ENCODE data around the gene TBX21. TPM values are rescaled to one million over a fixed set of nuclear protein-coding genes. Genes with fewer than 3 reads are reported as not detected.

The TBX21 gene, protein sequence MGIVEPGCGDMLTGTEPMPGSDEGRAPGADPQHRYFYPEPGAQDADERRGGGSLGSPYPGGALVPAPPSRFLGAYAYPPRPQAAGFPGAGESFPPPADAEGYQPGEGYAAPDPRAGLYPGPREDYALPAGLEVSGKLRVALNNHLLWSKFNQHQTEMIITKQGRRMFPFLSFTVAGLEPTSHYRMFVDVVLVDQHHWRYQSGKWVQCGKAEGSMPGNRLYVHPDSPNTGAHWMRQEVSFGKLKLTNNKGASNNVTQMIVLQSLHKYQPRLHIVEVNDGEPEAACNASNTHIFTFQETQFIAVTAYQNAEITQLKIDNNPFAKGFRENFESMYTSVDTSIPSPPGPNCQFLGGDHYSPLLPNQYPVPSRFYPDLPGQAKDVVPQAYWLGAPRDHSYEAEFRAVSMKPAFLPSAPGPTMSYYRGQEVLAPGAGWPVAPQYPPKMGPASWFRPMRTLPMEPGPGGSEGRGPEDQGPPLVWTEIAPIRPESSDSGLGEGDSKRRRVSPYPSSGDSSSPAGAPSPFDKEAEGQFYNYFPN
- total RNA-seq (2021; ENCODE audit: unreplicated experiment) = 0.20 TPM
- not detected in 2 replicates for polyA plus RNA-seq (2012)
- percentile 19 among the genes with signal in this experiment for Bru-seq, nascent RNA
- percentile 10 among the genes with signal in this experiment for BruChase-seq, experiment 1, labeled RNA remaining after a 6-hour chase
- percentile 9 among the genes with signal in this experiment for BruChase-seq, experiment 2, labeled RNA remaining after a 2-hour chase
- long read RNA-seq = 0 reads

DNA sequence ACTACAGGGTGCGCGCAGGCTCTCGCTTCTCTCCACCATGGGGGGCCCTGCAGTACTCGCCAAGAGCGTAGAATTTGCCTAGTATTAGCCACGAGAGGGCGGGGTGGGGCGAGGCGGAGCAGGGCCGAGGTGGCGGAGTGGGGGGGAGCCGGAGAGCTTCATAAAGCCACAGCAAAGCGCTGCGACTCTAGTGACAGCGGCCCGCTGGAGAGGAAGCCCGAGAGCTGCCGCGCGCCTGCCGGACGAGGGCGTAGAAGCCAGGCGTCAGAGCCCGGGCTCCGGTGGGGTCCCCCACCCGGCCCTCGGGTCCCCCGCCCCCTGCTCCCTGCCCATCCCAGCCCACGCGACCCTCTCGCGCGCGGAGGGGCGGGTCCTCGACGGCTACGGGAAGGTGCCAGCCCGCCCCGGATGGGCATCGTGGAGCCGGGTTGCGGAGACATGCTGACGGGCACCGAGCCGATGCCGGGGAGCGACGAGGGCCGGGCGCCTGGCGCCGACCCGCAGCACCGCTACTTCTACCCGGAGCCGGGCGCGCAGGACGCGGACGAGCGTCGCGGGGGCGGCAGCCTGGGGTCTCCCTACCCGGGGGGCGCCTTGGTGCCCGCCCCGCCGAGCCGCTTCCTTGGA is at the start of gene TBX21:
Gene TBX21, plus strand, starts transcription at position 190 of the 627 bp plus-strand sequence. Its CDS starts 219 bp downstream, at position 409.
- no peak within 1 kb of the TSS for H3K9ac ChIP-seq (ENCODE audit: low read length)
- ATAC-seq (peak; percentile 97), DNase-seq (ENCODE audit: low read depth, low spot score) (peak; percentile 44)
- H2AFZ ChIP-seq (ENCODE audit: low read depth, low read length, poor library complexity, severe bottlenecking) = peak within 1 kb of the TSS; percentile 61
- H3K9me2 ChIP-seq (ENCODE audit: insufficient read depth) = no peaks in the 10 kb centered on the region
- no peaks in the 10 kb centered on the region for H4K20me1 ChIP-seq (ENCODE audit: insufficient read depth)
- no peaks in the 10 kb centered on the region for H3K79me2 ChIP-seq (ENCODE audit: insufficient read depth, low read length)
- BruUV-seq (replicated peaks) = no TSS peak
- H3K9me3 ChIP-seq (ENCODE audit: control insufficient read depth in 1 of 2, insufficient read depth in 1 of 2, low read depth in 1 of 2, low read length in 2 of 2) = no peaks in the 10 kb centered on the region
- RAD21 ChIA-PET (ENCODE audit: low non-redundant PET in 1 of 2, low total read pairs in 2 of 2, uncharacterized antibody in 2 of 2, unreplicated experiment in 2 of 2) = no interaction called here
- intact Hi-C loops (cut with micrococcal nuclease) = loop anchor here (5.0 kb wide), 1 partner anchor 69 kb away; no protein-coding TSS in a partner anchor
- POLR2A ChIA-PET = no interaction called here
- H3K27ac ChIP-seq (ENCODE audit: low read depth, low read length) = no peak within 1 kb of the TSS
- H3K4me3 ChIP-seq (replicated peaks in 1 of 2; ENCODE audit: low read depth in 1 of 2, low read length in 2 of 2) = peak within 1 kb of the TSS in 1 of 2 experiments; percentile 19; a peak in 1 of 4 replicates
- no peak for TF ChIP-seq ZNF274 (IDR thresholded peaks at IDR 0.05; ENCODE audit: low read depth, low read length)
- TF ChIP-seq POLR2A (IDR thresholded peaks at IDR 0.05; ENCODE audit: borderline replicate concordance, extremely low read depth, insufficient read depth, insufficient read length) = no peak
- TF ChIP-seq, protein P1, sequence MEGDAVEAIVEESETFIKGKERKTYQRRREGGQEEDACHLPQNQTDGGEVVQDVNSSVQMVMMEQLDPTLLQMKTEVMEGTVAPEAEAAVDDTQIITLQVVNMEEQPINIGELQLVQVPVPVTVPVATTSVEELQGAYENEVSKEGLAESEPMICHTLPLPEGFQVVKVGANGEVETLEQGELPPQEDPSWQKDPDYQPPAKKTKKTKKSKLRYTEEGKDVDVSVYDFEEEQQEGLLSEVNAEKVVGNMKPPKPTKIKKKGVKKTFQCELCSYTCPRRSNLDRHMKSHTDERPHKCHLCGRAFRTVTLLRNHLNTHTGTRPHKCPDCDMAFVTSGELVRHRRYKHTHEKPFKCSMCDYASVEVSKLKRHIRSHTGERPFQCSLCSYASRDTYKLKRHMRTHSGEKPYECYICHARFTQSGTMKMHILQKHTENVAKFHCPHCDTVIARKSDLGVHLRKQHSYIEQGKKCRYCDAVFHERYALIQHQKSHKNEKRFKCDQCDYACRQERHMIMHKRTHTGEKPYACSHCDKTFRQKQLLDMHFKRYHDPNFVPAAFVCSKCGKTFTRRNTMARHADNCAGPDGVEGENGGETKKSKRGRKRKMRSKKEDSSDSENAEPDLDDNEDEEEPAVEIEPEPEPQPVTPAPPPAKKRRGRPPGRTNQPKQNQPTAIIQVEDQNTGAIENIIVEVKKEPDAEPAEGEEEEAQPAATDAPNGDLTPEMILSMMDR (IDR thresholded peaks at IDR 0.05 in 2 of 3, conservative IDR thresholded peaks at IDR 0.05 in 1 of 3; ENCODE audit: borderline replicate concordance in 1 of 3, insufficient read depth in 1 of 3, low read depth in 2 of 3, low read length in 2 of 3) = peak; percentile 41 to 49 (median 49); a peak in 4 of 6 replicates
- no peak for TF ChIP-seq SIN3A (IDR thresholded peaks at IDR 0.05; ENCODE audit: low read depth)
- no peak for TF ChIP-seq ELF1 (IDR thresholded peaks at IDR 0.05; ENCODE audit: borderline replicate concordance, low read depth)
- TF ChIP-seq EGR1 (IDR thresholded peaks at IDR 0.05; ENCODE audit: low read depth) = no peak
- TF ChIP-seq, protein P2, sequence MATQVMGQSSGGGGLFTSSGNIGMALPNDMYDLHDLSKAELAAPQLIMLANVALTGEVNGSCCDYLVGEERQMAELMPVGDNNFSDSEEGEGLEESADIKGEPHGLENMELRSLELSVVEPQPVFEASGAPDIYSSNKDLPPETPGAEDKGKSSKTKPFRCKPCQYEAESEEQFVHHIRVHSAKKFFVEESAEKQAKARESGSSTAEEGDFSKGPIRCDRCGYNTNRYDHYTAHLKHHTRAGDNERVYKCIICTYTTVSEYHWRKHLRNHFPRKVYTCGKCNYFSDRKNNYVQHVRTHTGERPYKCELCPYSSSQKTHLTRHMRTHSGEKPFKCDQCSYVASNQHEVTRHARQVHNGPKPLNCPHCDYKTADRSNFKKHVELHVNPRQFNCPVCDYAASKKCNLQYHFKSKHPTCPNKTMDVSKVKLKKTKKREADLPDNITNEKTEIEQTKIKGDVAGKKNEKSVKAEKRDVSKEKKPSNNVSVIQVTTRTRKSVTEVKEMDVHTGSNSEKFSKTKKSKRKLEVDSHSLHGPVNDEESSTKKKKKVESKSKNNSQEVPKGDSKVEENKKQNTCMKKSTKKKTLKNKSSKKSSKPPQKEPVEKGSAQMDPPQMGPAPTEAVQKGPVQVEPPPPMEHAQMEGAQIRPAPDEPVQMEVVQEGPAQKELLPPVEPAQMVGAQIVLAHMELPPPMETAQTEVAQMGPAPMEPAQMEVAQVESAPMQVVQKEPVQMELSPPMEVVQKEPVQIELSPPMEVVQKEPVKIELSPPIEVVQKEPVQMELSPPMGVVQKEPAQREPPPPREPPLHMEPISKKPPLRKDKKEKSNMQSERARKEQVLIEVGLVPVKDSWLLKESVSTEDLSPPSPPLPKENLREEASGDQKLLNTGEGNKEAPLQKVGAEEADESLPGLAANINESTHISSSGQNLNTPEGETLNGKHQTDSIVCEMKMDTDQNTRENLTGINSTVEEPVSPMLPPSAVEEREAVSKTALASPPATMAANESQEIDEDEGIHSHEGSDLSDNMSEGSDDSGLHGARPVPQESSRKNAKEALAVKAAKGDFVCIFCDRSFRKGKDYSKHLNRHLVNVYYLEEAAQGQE (IDR thresholded peaks at IDR 0.05; ENCODE audit: low read depth) = no peak
- TF ChIP-seq JUND (IDR thresholded peaks at IDR 0.05) = no peak
- peaks cover 6% of the 10 kb centered on the region; the same call in 1 of the 2 replicates for H3K27me3 ChIP-seq (ENCODE audit: insufficient read depth, low read length)
- peaks cover 0 to 9% of the 10 kb centered on the region in 2 experiments; a peak in 2 of 4 replicates for H3K4me1 ChIP-seq (ENCODE audit: control insufficient read depth in 1 of 2, insufficient read depth in 2 of 2, low read length in 2 of 2)
- peak within 1 kb of the TSS; percentile 64 for H3K4me2 ChIP-seq (ENCODE audit: low read length)
- CTCF ChIA-PET = interaction anchor here (0.6 kb wide), 1 partner anchor 8 kb away, joined by 3 read pairs; no protein-coding TSS in a partner anchor
- H3K36me3 ChIP-seq (ENCODE audit: control insufficient read depth in 1 of 2, insufficient read depth in 2 of 2, low read length in 2 of 2) = no peaks in the 10 kb centered on the region
